ENCODE measurements around the gene ZNF281. TPM values are rescaled to one million over a fixed set of nuclear protein-coding genes. Genes with fewer than 3 reads are reported as not detected.

ZNF281 gene
- total RNA-seq, 4 donors from 2014 or later = 10.4 to 14.1 (median 12.4) TPM

DNA sequence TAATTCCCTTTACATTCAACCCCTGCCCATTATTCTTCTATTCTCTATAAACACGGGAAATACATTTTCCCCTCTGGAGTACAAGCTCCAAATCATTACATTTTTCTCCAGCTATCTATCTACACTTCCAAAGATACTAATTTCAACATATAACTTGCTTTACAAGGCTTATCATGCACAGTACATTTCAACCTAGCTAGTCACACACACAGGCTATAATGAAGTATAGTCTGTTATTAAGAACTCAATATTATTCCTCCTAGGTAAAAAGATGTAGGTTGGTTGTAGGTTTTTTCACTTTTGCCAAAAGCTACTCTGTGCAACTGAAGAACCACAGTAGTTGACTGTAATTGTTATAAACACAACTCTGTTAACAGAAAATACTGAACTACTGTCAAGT, 8.1 kb downstream of the ZNF281 start:
- WGBS = 80% methylated on average over 1 of the region's 1 CpG
- intact Hi-C loops (cut with DNase I) = no loop called here
- no peak for DNase-seq (ENCODE audit: extremely low spot score)

DNA sequence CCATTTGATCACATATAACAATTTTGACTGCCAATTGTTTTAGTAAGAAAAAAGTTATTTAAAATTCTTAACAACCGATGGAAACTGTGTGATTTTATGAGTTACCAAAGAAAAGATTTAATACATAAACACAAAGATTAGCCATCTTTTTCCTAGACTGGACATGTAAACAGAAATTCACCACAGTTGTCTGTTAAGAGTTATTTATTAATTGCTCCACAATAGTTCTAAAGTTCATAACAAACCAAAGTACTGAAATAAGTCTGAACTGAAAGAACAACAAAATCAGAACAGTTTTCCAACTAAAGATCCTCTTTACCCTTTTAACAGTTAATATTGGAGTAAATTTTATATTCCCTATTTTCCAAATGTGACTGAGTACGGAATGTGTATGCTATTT, 8.6 kb downstream of the ZNF281 start:
- intact Hi-C loops (cut with DNase I) = no loop called here
- no peaks in the 10 kb centered on the region for H3K9me3 ChIP-seq
- DNase-seq (ENCODE audit: extremely low spot score) = no peak
- H3K27me3 ChIP-seq = no peaks in the 10 kb centered on the region
- H3K36me3 ChIP-seq = peaks cover 0 to 7% (median 0%) of the 10 kb centered on the region in 4 donors
- no peak overlapping the region for H3K27ac ChIP-seq (replicated peaks in 1 of 4)
- no peak for TF ChIP-seq POLR2A (IDR thresholded peaks at IDR 0.05; ENCODE audit: low read depth)
- TF ChIP-seq, protein P1, sequence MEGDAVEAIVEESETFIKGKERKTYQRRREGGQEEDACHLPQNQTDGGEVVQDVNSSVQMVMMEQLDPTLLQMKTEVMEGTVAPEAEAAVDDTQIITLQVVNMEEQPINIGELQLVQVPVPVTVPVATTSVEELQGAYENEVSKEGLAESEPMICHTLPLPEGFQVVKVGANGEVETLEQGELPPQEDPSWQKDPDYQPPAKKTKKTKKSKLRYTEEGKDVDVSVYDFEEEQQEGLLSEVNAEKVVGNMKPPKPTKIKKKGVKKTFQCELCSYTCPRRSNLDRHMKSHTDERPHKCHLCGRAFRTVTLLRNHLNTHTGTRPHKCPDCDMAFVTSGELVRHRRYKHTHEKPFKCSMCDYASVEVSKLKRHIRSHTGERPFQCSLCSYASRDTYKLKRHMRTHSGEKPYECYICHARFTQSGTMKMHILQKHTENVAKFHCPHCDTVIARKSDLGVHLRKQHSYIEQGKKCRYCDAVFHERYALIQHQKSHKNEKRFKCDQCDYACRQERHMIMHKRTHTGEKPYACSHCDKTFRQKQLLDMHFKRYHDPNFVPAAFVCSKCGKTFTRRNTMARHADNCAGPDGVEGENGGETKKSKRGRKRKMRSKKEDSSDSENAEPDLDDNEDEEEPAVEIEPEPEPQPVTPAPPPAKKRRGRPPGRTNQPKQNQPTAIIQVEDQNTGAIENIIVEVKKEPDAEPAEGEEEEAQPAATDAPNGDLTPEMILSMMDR (IDR thresholded peaks at IDR 0.05) = no peak
- no peak for TF ChIP-seq EP300 (IDR thresholded peaks at IDR 0.05)
- no peak for TF ChIP-seq POLR2AphosphoS5 (IDR thresholded peaks at IDR 0.05)
- WGBS = 85% methylated on average over 2 of the region's 2 CpGs
- H3K4me3 ChIP-seq = no peak overlapping the region
- peaks cover 5 to 19% (median 10%) of the 10 kb centered on the region in 4 donors for H3K4me1 ChIP-seq

More for the DNA sequence above, 8.1 kb downstream of the ZNF281 start:
- Histone ChIP-seq H3K27me3 (no peaks in the 10 kb centered on the region), H3K36me3 (peaks cover 0 to 7% (median 0%) of the 10 kb centered on the region in 4 donors), H3K4me1 (peaks cover 8 to 22% (median 15%) of the 10 kb centered on the region in 4 donors), H3K4me3 (no peak overlapping the region), H3K9me3 (no peaks in the 10 kb centered on the region), H3K27ac (replicated peaks in 1 of 4) (no peak overlapping the region)
- no peak for TF ChIP-seq EP300 (IDR thresholded peaks at IDR 0.05)
- TF ChIP-seq POLR2AphosphoS5 (IDR thresholded peaks at IDR 0.05) = no peak
- TF ChIP-seq POLR2A (IDR thresholded peaks at IDR 0.05; ENCODE audit: low read depth) = no peak

DNA sequence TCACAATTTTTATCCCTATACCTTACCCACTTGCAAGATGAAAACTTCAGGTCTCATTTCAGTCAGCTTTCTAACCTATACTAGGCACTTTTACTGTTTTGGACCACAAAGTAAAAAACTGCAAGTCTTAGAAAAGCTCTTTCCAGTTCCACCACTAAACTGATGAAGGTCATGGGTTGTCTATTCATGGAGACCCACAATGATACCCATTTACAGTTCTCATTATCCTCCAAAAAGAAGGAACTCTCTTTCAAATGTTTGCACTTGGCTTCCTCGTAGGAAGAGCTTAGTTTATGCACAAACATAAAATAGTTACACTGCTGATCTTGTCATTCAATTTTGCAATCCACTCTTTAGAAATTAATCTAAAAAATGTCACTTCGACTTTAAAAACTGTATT, 9.3 kb downstream of the ZNF281 start:
- Histone ChIP-seq H3K9me3 (no peaks in the 10 kb centered on the region), H3K4me3 (no peak overlapping the region), H3K4me1 (peaks cover 0 to 12% (median 3%) of the 10 kb centered on the region in 4 donors), H3K27me3 (no peaks in the 10 kb centered on the region), H3K36me3 (peaks cover 0 to 7% (median 0%) of the 10 kb centered on the region in 4 donors), H3K27ac (replicated peaks in 1 of 4) (no peak overlapping the region)
- no peak for DNase-seq (ENCODE audit: extremely low spot score)
- intact Hi-C loops (cut with DNase I) = no loop called here
- WGBS = 84% methylated on average over 2 of the region's 2 CpGs
- no peak for TF ChIP-seq POLR2AphosphoS5 (IDR thresholded peaks at IDR 0.05)

DNA sequence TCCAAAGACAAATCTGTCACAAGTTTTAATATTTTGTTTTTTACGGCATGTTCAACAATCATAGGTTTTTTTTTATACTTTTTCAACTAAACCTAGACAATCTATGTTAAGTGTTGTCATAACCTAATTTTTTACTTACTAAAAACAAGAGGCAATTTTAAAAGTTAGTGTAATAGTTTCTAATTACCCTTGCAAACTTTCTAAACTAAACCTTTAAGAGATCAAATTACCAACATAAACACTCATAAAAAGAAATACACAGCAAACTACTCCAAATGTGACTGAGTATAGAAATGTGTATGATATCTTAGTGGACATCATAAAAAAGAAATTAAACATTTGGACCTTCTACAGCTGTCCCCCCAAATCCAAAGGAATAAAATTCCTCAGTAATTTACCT, 10.0 kb downstream of the ZNF281 start:
- H3K4me1 ChIP-seq = peaks cover 0 to 5% (median 0%) of the 10 kb centered on the region in 4 donors
- no peak overlapping the region for H3K4me3 ChIP-seq
- no peak for TF ChIP-seq EP300 (IDR thresholded peaks at IDR 0.05)
- TF ChIP-seq POLR2A (IDR thresholded peaks at IDR 0.05; ENCODE audit: low read depth) = no peak
- no peak for TF ChIP-seq POLR2AphosphoS5 (IDR thresholded peaks at IDR 0.05)
- TF ChIP-seq, protein P1 (IDR thresholded peaks at IDR 0.05) = no peak
- peaks cover 0 to 7% (median 0%) of the 10 kb centered on the region in 4 donors for H3K36me3 ChIP-seq
- no peaks in the 10 kb centered on the region for H3K9me3 ChIP-seq
- no peak overlapping the region for H3K27ac ChIP-seq (replicated peaks in 1 of 4)
- 98% methylated on average over 1 of the region's 1 CpG for WGBS
- DNase-seq (ENCODE audit: extremely low spot score) = no peak
- H3K27me3 ChIP-seq = no peaks in the 10 kb centered on the region
- intact Hi-C loops (cut with DNase I) = no loop called here

DNA sequence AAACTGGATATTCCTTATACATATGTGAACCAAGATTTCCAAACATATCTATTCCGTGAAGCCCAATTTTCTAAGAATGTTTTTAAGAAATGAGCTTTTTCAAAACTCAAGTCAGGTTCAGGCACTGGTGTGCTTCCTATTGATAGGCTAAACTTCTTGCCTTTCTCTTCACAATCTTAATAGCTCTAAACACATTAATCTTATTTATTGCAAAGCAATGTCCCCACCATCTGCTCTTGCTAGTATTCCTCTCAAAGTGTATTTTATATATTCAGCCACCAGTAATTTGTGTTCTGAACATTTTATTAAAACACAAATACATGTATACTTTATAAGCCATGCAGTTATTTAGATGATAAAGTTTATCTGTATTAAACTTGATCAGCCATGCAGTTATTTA, 11.5 kb downstream of the ZNF281 start:
- no peak for DNase-seq (ENCODE audit: extremely low spot score)
- no peak overlapping the region for H3K4me3 ChIP-seq
- no peaks in the 10 kb centered on the region for H3K27me3 ChIP-seq
- H3K36me3 ChIP-seq = no peaks in the 10 kb centered on the region
- no peak overlapping the region for H3K27ac ChIP-seq (replicated peaks in 1 of 4)
- no peak for TF ChIP-seq EP300 (IDR thresholded peaks at IDR 0.05)
- TF ChIP-seq POLR2AphosphoS5 (IDR thresholded peaks at IDR 0.05) = no peak
- TF ChIP-seq POLR2A (IDR thresholded peaks at IDR 0.05; ENCODE audit: low read depth) = no peak
- TF ChIP-seq, protein P1 (IDR thresholded peaks at IDR 0.05) = no peak
- no peaks in the 10 kb centered on the region for H3K9me3 ChIP-seq
- WGBS = 100% methylated on average over 1 of the region's 1 CpG
- H3K4me1 ChIP-seq = no peaks in the 10 kb centered on the region
- intact Hi-C loops (cut with DNase I) = no loop called here

DNA sequence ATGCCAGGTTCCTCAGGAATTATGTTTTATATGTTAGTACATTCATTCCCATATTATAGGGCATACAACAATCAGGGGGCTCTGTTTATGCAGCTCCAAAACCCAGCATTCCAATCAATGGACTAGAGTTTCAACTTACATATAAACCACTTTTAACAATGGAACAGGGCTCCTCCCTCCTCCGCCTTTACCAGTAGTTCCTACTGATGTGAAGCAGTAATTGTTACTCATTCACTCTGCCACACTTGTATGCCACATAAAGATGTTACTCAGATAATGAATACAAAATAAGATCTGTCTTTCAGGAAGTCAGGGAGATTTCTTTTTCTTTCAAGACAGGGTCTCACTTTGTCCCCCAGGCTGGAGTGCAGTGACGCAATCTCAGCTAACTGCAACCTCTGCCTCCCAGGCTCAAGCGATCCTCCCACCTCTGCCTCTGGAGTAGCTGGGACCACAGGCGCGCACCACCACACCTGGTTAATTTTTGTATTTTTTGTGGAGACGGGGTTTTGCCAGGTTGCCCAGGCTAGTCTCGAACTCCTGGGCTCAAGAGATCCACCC, 17.1 kb downstream of the ZNF281 start:
- Histone ChIP-seq H3K27ac (replicated peaks in 1 of 4) (no peak overlapping the region), H3K4me3 (no peak overlapping the region), H3K27me3 (no peaks in the 10 kb centered on the region), H3K36me3 (no peaks in the 10 kb centered on the region), H3K4me1 (no peaks in the 10 kb centered on the region), H3K9me3 (no peaks in the 10 kb centered on the region)
- no peak for DNase-seq (ENCODE audit: extremely low spot score)
- 97% methylated on average over 7 of the region's 7 CpGs for WGBS
- intact Hi-C loops (cut with DNase I) = no loop called here
- TF ChIP-seq EP300 (IDR thresholded peaks at IDR 0.05) (no peak), POLR2AphosphoS5 (IDR thresholded peaks at IDR 0.05) (no peak), POLR2A (IDR thresholded peaks at IDR 0.05; ENCODE audit: low read depth) (no peak)
- TF ChIP-seq, protein P1 (IDR thresholded peaks at IDR 0.05) = no peak

Data from esophagus muscularis mucosa (tissue), 4 donors.